ENCODE results near the gene DDHD1. TPM values are rescaled to one million over a fixed set of nuclear protein-coding genes. Genes with fewer than 3 reads are reported as not detected.

Gene DDHD1
- total and polyA plus RNA-seq, 7 donors = 2.8 to 7.6 (median 4.6) TPM

- Histone ChIP-seq H3K9me3 (no peaks in the 10 kb centered on the region), H3K27me3 (ENCODE audit: insufficient read depth in 3 of 3, low read length in 2 of 3) (peaks cover 0 to 2% (median 0%) of the 10 kb centered on the region in 3 donors), H3K4me3 (no peak overlapping the region), H3K36me3 (ENCODE audit: insufficient read depth in 1 of 2, low read depth in 1 of 2) (no peaks in the 10 kb centered on the region), H3K4me1 (no peaks in the 10 kb centered on the region), H3K27ac (no peak overlapping the region)
- WGBS, 3 donors = 75 to 87% (median 85%) methylated on average over 1 of the region's 1 CpG
- DNase-seq (no peak), ATAC-seq (no peak)
- intact Hi-C loops (cut with DNase I) = no loop called here
- no peak for TF ChIP-seq CTCF (IDR thresholded peaks at IDR 0.05)
Observed at GRCh38 chr14:52995998-52996397, 157.1 kb downstream of the DDHD1 start.

GRCh38 chr14:52992236-52992870 is 160.8 kb downstream of the DDHD1 start:
- H3K4me3 ChIP-seq = no peak overlapping the region
- no peak for TF ChIP-seq CTCF (IDR thresholded peaks at IDR 0.05)
- DNase-seq = no peak
- 79 to 84% (median 81%) methylated on average over 1 of the region's 1 CpG for WGBS, 3 donors
- no peak for ATAC-seq
- H3K36me3 ChIP-seq (ENCODE audit: insufficient read depth in 1 of 2, low read depth in 1 of 2) = no peaks in the 10 kb centered on the region
- no peaks in the 10 kb centered on the region for H3K9me3 ChIP-seq
- no peak overlapping the region for H3K27ac ChIP-seq
- no peaks in the 10 kb centered on the region for H3K4me1 ChIP-seq
- intact Hi-C loops (cut with DNase I) = no loop called here
- H3K27me3 ChIP-seq (ENCODE audit: insufficient read depth in 3 of 3, low read length in 2 of 3) = no peaks in the 10 kb centered on the region

GRCh38 chr14:52988139-52988538 is 165.0 kb downstream of the DDHD1 start:
- no peaks in the 10 kb centered on the region for H3K36me3 ChIP-seq (ENCODE audit: insufficient read depth in 1 of 2, low read depth in 1 of 2)
- no peak for TF ChIP-seq CTCF (IDR thresholded peaks at IDR 0.05)
- ATAC-seq = no peak

GRCh38 chr14:52987514-52987913 is 165.6 kb downstream of the DDHD1 start:
- Histone ChIP-seq H3K27me3 (ENCODE audit: insufficient read depth in 3 of 3, low read length in 2 of 3) (no peaks in the 10 kb centered on the region), H3K9me3 (no peaks in the 10 kb centered on the region), H3K4me1 (no peaks in the 10 kb centered on the region), H3K4me3 (no peak overlapping the region), H3K36me3 (ENCODE audit: insufficient read depth in 1 of 2, low read depth in 1 of 2) (no peaks in the 10 kb centered on the region), H3K27ac (no peak overlapping the region)
- ATAC-seq = no peak
- intact Hi-C loops (cut with DNase I) = no loop called here
- no peak for TF ChIP-seq CTCF (IDR thresholded peaks at IDR 0.05)
- 38 to 62% (median 40%) methylated on average over 3 of the region's 3 CpGs for WGBS, 3 donors
- no peak for DNase-seq

More at GRCh38 chr14:52988139-52988538, 165.0 kb downstream of the DDHD1 start:
- no peak overlapping the region for H3K27ac ChIP-seq
- DNase-seq = no peak
- no peaks in the 10 kb centered on the region for H3K27me3 ChIP-seq (ENCODE audit: insufficient read depth in 3 of 3, low read length in 2 of 3)
- intact Hi-C loops (cut with DNase I) = no loop called here
- H3K9me3 ChIP-seq = no peaks in the 10 kb centered on the region
- no peaks in the 10 kb centered on the region for H3K4me1 ChIP-seq
- no peak overlapping the region for H3K4me3 ChIP-seq

GRCh38 chr14:52987042-52987441 is 166.1 kb downstream of the DDHD1 start:
- no peaks in the 10 kb centered on the region for H3K9me3 ChIP-seq
- no peaks in the 10 kb centered on the region for H3K36me3 ChIP-seq (ENCODE audit: insufficient read depth in 1 of 2, low read depth in 1 of 2)
- intact Hi-C loops (cut with DNase I) = no loop called here
- WGBS, 3 donors = 48 to 57% (median 49%) methylated on average over 2 of the region's 2 CpGs
- DNase-seq (no peak), ATAC-seq (no peak)
- TF ChIP-seq CTCF (IDR thresholded peaks at IDR 0.05) = no peak
- no peaks in the 10 kb centered on the region for H3K4me1 ChIP-seq
- H3K27ac ChIP-seq = no peak overlapping the region
- H3K27me3 ChIP-seq (ENCODE audit: insufficient read depth in 3 of 3, low read length in 2 of 3) = no peaks in the 10 kb centered on the region
- H3K4me3 ChIP-seq = no peak overlapping the region
